ENCODE results near the gene UHMK1. TPM values are rescaled to one million over a fixed set of nuclear protein-coding genes. Genes with fewer than 3 reads are reported as not detected.

UHMK1 gene
- total and polyA plus RNA-seq, 10 donors = 14.8 to 77.6 (median 59.1) TPM

DNA sequence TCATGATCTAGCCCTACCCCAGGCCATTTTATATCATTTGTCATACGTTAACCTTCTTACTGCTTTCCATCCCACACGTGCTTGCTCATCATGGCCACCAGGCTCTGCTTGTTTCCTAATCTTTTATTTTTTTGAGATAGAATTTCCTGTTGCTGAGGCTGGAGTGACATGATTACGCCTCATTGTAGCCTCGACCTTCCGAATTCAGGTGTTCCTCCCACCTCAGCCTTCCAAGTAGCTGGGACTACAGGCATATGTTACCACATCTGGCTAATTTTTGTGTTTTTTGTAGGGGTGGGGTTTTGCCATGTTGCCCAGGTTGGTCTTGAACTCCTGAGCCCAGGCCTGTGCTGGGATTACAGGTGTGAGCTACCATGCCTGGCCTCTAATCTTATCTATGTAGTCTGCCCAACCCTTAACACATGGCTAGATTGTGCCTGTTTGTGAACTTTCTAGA is 67.2 kb downstream of the UHMK1 start:
- Histone ChIP-seq H3K36me3 (peaks cover 0 to 27% (median 0%) of the 10 kb centered on the region in 6 donors), H3K27ac (no peak overlapping the region)
- intact Hi-C loops (cut with DNase I; ENCODE audit: low total_unique reads) = no loop called here

DNA sequence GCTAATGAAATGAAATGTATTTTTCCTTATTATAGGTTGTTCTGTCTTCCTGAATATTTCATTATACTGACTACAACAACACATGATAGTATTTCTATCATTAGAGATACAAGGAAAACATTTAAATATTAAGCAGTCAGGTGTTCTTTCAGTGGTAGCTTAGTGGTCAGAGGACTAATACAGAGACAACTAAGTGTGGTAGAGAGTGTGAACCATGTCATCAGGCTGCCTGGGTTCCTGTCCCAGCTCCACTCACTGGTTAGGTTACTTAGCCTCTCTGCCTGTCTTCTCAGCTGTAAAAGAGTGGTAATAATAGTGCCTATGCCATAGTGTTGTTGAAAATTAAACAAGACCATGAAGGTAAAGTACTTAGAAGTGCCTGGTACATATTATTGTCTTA is 67.8 kb downstream of the UHMK1 start:
- Histone ChIP-seq H3K36me3 (peaks cover 0 to 27% (median 0%) of the 10 kb centered on the region in 6 donors), H3K9me3 (no peaks in the 10 kb centered on the region), H3K27me3 (replicated peaks in 1 of 7) (no peaks in the 10 kb centered on the region), H3K4me3 (no peak overlapping the region), H3K27ac (no peak overlapping the region), H3K4me1 (peaks cover 1 to 38% (median 25%) of the 10 kb centered on the region in 6 donors)
- DNase-seq = no peak
- intact Hi-C loops (cut with DNase I; ENCODE audit: low total_unique reads) = no loop called here
- TF ChIP-seq, protein P1, sequence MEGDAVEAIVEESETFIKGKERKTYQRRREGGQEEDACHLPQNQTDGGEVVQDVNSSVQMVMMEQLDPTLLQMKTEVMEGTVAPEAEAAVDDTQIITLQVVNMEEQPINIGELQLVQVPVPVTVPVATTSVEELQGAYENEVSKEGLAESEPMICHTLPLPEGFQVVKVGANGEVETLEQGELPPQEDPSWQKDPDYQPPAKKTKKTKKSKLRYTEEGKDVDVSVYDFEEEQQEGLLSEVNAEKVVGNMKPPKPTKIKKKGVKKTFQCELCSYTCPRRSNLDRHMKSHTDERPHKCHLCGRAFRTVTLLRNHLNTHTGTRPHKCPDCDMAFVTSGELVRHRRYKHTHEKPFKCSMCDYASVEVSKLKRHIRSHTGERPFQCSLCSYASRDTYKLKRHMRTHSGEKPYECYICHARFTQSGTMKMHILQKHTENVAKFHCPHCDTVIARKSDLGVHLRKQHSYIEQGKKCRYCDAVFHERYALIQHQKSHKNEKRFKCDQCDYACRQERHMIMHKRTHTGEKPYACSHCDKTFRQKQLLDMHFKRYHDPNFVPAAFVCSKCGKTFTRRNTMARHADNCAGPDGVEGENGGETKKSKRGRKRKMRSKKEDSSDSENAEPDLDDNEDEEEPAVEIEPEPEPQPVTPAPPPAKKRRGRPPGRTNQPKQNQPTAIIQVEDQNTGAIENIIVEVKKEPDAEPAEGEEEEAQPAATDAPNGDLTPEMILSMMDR (IDR thresholded peaks at IDR 0.05 in 8 of 11, conservative IDR thresholded peaks at IDR 0.05 in 3 of 11) = no peak
- TF ChIP-seq POLR2AphosphoS5 (IDR thresholded peaks at IDR 0.05) (no peak), POLR2A (IDR thresholded peaks at IDR 0.05) (no peak)

More for the DNA sequence above, 67.2 kb downstream of the UHMK1 start:
- WGBS, 5 donors = 45 to 71% (median 55%) methylated on average over 5 of the region's 5 CpGs
- peaks cover 5 to 38% (median 28%) of the 10 kb centered on the region in 6 donors for H3K4me1 ChIP-seq
- H3K9me3 ChIP-seq = no peaks in the 10 kb centered on the region
- TF ChIP-seq POLR2A (IDR thresholded peaks at IDR 0.05) (no peak), POLR2AphosphoS5 (IDR thresholded peaks at IDR 0.05) (no peak)
- TF ChIP-seq, protein P1 (IDR thresholded peaks at IDR 0.05 in 8 of 11, conservative IDR thresholded peaks at IDR 0.05 in 3 of 11) = no peak
- DNase-seq = no peak
- no peak overlapping the region for H3K4me3 ChIP-seq
- no peaks in the 10 kb centered on the region for H3K27me3 ChIP-seq (replicated peaks in 1 of 7)

DNA sequence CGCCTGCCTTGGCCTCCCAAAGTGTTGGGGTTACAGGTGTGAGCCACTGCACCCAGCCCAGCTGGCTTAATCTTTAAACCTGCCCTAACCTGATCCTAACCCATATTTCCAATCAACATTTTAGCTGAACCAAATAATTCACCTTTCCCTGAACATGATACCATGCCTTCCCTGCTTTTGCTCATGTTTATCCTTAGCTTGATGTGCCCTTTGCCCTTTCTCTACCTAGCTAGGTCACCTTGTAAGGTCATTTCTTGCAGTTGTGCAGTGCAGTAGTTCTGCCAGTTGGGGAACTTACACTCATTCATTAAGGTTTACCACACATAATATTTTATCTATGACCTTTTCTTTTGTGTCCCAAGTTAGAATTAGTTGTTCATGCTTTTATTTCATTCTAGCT is 69.3 kb downstream of the UHMK1 start:
- DNase-seq = no peak
- Histone ChIP-seq H3K27ac (no peak overlapping the region), H3K4me1 (peaks cover 0 to 42% (median 17%) of the 10 kb centered on the region in 6 donors), H3K36me3 (peaks cover 0 to 27% (median 0%) of the 10 kb centered on the region in 6 donors), H3K9me3 (no peaks in the 10 kb centered on the region), H3K27me3 (replicated peaks in 1 of 7) (no peaks in the 10 kb centered on the region), H3K4me3 (no peak overlapping the region)
- WGBS, 5 donors = 86 to 95% (median 94%) methylated on average over 1 of the region's 1 CpG
- no peak for TF ChIP-seq POLR2AphosphoS5 (IDR thresholded peaks at IDR 0.05)
- TF ChIP-seq, protein P1 (IDR thresholded peaks at IDR 0.05 in 8 of 11, conservative IDR thresholded peaks at IDR 0.05 in 3 of 11) = no peak
- no peak for TF ChIP-seq POLR2A (IDR thresholded peaks at IDR 0.05)
- intact Hi-C loops (cut with DNase I; ENCODE audit: low total_unique reads) = no loop called here

DNA sequence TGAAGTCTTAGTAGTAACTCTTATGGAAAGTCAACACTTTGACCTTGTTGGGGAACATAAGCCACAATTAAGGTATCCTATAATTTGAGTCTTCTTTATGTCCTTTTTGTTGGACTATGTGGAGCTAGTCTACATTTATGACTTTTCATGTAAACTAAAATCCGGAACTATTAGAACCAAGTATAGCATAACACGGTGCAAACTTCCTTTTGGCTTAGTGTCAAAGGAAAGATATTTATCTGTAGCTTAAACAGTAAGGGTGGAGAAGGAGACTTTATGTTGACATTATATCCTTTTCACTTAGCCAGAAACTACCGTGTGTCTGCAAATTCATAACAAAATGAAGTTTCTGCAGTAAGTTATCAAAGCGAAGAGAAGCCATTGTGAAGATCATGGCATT is 71.2 kb downstream of the UHMK1 start:
- Histone ChIP-seq H3K4me1 (peaks cover 0 to 33% (median 6%) of the 10 kb centered on the region in 6 donors), H3K27ac (no peak overlapping the region), H3K36me3 (peaks cover 0 to 27% (median 0%) of the 10 kb centered on the region in 6 donors), H3K9me3 (no peaks in the 10 kb centered on the region), H3K4me3 (no peak overlapping the region), H3K27me3 (replicated peaks in 1 of 7) (no peaks in the 10 kb centered on the region)
- intact Hi-C loops (cut with DNase I; ENCODE audit: low total_unique reads) = no loop called here
- TF ChIP-seq POLR2AphosphoS5 (IDR thresholded peaks at IDR 0.05) = no peak
- no peak for TF ChIP-seq POLR2A (IDR thresholded peaks at IDR 0.05)
- TF ChIP-seq, protein P1 (IDR thresholded peaks at IDR 0.05 in 8 of 11, conservative IDR thresholded peaks at IDR 0.05 in 3 of 11) = no peak
- 39 to 50% (median 46%) methylated on average over 4 of the region's 4 CpGs for WGBS, 5 donors
- no peak for DNase-seq

Data from spleen (tissue), 11 donors.